HG03175 (cell line): Measurements from ENCODE around the gene ARAP1.
A peak's percentile ranks its signal among the peaks of the same experiment; 100 is the strongest.

Experiments used
- ATAC-seq: cut with Tn5 transposase; IDR thresholded peaks from one replicate; pipeline ENCODE4 v1.9.1; 2021; ENCODE audit warnings: mild to moderate bottlenecking, moderate library complexity; ENCODE audit not compliant: unreplicated experiment

Gene ARAP1

DNA sequence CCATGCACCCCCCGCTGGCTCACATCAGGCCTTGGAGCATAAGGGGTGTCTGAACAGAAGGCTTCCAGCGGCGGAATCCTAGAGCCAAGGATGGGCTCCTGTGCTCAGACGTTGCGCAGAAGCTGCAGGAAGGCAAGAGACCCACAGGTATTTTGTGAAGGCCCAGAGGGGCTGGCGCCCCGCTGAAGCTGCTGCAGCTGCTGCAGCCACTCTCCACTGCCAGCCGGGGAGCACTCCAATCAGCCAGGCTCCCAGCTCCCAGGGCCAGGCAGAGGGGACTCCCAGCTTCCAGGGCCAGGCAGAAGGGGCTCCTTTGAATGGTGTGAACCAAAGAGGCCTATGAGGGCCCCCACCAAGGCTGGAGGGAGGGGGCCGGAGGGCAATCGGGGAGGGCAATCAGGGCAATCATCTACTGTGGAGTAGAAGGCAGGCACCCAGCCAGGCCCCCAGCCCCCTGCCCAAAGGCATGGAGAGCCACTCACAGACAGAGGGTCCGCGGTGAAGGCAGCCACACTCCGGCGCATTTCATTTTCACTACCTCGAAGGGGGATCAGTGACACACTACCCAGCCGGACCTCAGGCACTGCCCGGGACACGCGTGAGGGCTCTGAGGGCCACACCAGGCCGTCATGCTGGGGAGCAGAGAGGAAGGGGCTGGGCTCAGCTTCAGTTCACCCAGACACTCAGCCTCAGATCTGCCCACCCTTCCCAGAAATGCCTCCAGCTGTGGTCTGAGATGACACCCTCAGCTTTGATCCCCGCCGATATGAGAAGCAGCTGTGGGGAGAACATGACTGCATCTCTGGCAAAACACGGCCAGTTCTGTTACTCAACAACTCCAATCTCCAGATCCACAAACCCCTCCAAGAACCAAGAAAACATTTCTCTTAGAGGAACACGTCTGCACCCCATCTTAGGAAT is 66.4 kb downstream of the ARAP1 start:
- ATAC-seq, result no peak

DNA sequence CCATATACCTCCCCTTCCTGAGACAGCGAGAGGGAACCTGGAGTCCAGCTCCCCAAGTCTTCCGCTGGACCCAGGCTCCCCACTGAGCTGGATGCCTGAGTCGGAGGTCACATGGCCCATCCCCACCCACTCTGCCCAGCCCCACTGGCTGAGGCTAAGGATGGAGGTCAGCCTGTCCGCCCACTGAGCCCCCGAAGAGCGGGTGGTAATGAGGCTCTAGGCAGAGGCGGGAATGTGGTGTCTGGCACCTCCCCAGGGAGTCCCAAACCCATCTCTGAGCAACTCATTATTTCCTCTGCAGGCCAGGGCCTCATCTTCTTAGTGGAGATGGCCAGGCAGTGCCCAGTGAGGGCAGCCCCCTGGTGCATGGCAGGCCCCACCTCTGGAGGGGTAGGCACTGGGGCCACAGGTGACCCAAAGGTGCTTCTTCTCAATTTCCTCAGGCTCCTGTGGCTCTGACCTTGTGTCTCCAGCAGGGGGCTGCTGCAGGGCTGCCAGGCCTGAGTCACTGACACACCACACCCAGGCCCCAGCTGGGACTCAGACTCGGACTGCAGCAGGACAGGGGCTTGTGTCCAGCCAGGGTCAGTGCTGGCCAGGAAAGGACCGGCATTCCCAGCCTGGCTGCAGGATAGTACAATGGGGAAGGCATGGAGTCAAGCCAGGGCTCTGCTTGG is 67.8 kb downstream of the ARAP1 start:
- peak; percentile 51 for ATAC-seq

DNA sequence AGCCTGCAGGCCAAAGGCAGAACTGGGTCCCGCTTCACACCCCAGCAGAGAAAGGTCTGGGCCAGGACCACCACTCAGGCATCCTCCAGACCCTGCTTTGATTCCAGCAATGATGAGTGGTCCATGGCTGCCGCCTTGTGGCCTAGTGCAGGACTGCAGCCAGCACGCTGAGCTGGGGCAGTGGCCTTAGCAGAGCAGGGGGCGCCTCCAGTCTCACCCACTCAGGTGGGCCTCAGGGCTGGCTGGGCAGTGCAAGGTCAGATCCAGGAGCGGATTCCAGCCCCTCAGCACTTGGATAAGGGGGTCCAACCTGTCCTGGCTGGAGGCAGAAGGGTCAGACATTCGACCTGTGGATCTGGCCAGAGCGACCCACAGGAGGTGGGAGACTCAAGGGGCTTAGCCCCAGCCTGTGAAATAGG is 68.4 kb downstream of the ARAP1 start:
- ATAC-seq, result no peak

DNA sequence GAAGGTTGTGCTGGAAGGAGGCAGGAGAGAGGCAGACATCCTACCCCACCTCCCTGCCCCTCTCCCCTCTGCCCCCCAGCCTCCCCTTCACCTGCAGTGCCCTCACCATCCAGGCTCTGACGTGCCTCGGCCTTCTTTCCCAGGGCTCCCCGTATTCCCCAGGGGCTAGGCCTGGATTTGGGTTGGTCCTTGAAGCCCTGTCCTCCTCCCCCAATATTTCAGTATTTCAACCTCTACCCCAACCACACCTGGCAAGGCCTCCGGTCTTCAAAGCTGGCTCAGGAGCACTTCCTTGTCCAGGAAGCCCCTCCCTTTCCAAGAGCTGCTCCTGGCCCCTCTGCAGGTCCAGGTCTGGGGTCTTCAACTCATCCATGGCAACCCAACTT is 69.4 kb downstream of the ARAP1 start:
- ATAC-seq, result no peak

DNA sequence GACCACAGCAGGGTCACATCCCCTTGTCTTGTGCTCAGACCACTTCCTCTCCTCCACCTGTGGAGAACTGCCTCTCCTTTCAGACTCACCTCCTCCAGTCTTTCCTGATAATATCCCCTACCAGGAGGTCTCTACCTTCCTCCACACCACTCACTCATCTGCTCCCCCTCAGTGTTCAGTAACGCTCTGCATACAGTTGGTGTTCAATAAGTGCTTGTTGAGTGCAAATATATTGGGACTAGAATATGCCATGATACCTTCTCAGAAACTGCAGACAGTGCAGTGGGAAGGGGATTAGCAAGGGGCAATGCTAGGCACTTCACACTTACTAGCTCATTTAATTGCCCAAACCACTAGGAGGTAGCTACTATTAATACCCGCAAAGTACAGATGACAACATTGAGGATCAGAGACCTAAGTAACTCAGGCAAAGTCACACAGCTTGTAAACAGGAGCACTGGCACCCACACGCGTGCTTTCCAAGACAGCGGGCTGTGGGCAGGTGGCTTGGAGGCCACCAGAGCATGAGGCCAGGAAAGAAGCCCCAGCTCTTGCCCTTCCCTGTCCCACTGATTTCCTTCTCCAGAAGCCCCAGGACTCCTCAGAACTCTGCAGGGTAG is 69.9 kb downstream of the ARAP1 start:
- no peak for ATAC-seq

DNA sequence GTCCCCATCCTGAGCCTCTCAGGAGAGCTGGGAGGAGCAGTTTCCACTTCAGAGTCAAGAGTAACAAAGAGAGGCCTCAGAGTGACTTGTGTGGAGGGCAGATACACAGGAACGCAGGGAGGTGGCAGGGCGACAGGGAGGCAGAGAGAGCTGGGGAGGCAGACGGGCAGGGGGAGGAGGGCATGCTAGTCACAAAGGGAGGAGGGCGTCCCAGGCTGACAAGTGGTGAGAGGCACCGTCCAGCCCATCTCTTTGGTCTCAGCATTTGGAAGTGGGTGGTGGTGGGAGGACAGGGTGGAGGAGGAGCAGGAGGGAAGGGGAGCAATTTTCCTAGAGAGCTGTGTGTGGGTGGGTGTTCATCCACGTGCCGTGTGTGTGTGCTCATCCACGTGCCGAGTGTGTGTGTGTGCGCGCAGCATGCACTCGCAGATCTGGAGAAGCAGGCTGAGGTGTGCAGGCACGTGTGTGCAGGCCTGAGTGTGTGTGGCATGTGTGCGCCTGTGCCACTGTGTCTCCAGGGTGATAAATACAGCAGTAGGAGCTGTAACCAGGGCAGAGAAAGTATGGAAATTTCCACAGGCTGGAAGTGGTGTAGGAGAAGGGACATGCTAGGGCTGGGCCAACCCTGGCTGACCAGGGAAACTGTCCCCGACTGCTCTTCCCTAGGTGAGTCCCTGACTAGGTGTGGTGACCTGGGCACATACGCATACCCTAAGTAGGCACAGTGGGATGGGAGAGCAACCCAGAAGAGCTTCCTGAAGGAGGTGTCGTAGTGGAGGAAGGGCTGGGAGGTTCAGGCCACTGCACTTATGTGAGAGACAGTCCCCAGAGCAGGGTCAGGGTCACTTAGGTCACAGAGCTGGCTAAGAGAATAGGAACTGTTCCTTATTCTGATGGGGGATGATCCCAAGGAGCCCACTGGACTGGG is 70.7 kb downstream of the ARAP1 start:
- ATAC-seq, result no peak

DNA sequence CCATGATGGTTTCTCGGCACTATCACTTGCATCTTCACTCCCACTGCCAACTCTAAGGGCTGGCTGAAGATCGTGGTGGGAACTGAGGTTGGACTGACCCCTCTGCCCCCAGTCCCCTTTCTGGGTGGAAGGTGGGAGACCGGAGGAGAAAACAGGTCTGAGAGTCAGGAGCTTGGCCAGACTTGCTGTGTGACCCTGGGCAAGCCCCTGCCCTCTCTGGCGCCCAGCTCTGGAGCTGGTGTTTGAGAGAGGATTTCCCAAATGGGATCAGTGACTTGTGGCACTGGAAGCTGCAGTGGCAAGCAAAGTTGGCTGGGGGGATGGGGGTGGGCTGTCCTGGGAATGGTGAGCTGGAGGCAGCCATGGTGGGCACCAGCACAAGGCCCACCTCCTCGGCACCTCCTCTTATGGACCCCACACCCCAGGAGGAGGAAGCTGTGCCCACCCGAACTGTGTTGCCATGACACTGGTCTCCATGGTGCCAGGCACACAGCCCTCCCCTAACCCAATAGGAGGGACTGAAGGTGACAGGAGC is 71.5 kb downstream of the ARAP1 start:
- ATAC-seq, result no peak

DNA sequence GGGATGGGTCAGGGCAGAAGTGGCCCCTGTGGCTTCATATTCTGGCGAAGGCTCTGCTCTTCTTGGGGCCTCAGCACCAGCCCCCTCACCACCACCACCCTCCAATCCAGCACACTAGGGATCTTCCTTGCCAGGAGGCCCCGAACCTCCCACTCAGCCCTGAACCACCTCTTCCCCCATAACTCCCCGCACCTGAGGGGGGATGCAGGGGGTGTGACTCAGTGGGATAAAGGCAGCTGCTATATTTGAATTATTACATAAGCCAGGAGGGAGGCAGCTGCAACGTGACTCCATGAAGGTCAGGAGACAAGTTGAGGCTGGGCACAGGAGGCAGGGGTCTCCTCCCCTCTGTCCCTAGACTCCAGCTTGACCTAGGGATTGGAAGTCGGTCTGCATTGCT is 72.3 kb downstream of the ARAP1 start:
- ATAC-seq, result no peak

DNA sequence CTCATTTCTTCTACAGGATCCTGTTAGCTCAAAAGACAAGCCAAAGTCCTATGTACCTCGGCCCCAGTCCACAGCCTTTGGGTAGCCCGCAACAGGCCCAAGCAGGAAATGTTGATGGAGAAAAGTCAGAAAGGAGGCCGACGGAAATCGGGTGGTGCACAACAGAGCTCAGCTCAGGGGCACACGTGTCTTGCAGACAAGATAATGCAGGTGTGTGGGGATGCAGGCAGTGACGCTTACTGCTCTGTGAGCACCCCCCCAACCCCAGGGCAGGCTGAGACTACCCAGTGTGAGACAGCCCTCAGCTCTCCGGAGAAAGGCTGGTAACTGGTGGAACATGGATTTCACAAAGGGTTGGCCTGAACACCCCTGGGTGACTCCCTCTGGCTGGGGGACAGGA is 73.7 kb downstream of the ARAP1 start:
- ATAC-seq, result no peak

DNA sequence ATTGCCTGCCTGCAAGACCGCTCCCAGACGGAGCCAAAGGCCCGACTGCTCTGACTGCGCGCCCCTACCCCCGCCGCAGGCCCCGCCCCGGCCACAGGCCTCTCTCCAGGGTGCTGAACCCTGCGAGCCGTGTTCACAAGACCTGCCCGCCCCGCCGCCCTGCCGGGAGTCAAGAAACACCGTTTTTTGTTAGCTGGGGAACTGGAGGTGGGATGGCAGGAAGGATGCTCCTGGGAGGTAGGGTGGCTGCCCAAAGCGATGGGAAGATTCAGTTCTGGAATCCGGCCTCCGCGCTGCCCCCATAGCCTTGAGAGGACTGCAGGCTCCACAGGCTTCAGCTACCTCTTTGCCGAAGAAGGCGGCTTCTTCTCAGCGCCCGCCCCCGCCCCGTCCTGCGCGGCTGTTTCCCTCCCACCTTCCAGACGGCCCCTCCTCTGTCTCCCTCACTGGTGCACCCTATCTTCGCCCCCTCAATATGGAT is 75.3 kb downstream of the ARAP1 start:
- no peak for ATAC-seq

DNA sequence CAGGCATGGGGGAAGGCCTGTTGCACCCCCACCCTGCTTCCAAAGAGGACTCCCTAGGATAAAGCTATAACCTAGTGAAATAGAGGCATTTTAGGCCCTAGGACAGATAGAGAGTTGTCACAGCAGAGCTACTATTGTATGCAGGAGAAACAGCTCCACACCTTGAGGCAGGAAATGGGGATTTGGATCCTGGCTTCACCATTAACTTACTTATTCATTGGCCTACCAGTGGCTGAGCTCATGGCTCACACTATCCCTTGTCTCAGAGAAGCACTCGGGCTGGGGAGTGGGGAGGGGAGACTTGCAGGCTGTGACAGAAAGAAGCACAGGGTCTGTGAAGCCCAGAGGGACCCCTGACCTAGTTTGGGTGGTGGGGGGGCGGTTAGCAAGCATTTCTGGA is 77.0 kb downstream of the ARAP1 start:
- ATAC-seq, result no peak

DNA sequence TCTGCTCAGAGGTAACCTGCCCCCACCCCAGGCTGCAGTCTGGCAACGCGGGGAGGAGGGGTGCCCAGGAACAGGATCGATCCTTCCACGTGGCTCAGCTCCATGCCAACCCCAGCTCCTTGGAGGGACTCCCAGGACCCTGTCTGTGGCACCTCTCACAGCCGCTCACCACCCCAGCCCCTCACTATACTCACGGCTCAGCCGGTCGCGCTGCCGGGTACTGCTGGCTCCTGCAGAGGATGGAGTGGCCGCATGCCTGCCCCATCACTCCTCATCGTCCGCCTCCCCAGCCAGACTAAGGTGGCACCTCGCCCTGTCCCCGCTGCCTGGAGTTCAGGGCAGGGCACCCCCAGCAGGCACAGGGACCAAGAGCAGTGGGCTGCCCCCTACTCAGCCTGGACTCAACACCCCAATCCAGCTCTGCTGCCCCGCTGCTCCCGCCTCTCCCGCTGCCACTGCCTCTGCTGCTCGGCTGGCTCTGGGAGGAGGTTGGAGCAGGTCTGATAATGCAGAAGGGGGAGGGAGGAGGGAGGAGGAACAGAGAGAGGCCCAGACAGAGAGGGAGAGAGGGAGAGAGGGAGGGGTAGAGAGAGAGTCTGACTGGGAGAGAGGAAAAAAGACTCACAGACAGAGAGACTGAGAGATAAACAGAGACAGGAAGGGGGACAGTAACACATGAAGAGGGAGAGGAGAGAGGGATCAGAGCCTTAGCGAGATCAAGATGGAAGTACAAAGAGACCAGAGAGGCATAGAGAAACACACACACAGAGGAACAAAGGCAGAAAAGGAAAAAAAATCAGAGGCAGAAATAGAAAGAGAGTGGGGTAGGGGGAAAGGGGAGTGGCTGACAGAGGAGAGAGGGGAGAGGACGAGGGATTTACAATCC is 78.0 kb downstream of the ARAP1 start, which contains the start of gene PDE2A:
PDE2A (minus strand) TSS at position 480 of the 886 bp plus-strand sequence; CDS start at position 265, 215 bp downstream.
- no peak for ATAC-seq

DNA sequence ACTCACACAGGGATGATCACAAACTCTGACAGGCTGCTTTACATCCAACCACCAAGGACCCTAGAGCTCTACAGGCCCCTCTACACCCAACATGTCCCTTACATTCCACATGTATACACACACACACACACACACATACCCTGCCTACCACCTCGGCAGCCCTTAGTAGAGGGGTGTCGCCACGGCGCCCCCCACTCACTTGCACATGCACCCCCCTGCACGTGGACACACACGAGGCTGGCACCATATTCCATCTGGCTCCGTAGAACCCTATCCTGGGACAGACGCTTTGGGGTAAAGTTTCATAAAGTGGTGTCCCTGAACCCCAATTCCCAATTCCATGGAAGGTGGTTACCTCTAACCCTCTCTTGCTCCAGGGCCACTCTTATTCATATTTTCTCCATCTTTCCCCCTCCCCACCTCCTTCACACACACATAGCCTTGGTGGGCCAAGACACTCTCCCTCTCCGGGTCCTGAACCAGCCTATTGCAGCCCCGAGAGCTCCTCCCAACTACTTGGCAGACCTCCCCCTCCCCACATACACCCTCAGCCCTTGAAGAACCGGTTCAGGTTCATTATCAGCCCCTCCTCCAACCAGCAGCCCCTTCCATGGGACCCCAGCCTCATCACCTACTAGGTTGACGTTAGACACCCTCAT is 78.8 kb downstream of the ARAP1 start:
- no peak for ATAC-seq

DNA sequence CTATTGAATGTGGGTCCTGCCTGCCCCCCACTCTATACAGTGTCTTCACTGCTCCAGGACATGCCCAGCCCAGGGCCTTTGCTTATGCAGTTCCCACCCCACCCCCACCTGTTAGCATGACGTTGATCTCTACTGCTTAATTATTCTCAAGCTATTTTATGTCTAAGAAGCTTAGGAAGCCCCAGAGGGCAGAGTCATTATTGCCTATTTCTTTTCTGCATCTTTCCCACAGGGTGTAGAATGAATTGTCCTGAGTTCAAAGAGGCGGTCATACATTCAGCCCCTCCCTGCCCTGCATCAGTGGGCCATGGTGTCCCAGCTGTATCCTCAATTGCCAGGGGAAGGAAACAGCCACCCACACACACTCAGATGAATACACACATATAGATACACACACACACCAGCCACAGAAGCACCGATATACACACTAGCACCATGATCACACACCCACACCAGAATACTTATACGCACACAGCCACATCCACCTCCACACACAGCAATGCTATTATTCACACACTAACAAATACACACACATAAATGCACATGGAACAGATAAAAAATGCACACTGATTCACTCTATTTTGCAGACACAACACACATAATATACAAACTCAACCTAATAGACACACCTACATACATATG is 79.5 kb downstream of the ARAP1 start:
- ATAC-seq, result no peak

DNA sequence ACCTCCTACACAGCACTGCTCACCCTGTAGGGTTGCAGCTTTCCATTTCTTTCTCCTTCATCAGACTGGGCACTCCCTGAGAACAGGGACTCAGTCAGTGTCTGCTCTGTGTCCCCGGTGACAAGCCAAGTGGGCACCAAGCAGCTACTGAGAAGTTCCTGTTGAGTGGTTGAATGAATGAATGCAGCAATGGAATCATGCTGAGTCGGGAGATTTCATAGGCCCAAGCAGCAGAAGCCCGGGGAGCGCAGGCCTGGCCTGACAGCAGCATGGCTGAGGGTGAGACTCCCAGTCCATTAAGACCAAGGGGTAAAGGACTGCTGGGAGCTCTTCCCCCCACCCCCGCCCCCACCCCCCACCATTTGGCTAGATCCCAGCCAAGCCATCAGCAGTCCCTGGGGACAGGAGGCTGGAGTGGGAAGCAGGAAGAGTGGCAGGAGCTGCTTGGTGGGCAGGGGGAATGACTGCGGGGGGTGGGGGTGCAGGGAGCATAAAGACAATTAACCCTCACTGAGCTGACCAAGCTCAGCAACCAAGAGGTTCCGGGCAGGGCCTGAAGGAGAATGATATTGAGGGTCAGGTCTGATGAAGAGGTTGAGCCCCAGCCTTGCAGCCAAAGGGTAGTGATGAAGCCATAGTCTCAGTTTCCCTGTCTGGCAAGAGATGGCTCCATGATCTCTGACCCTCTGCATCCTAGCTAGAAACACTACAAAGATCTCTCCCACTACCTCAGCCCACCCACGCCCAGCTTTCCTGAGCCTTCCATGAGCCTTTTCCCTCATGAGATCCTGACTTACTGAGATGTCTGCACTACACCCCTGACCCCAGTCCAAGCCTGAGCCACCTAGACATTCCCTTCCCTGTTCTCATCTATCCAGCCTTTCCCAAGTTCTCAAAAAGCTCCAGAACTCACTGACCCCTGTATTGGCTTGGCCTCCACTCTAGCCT is 80.8 kb downstream of the ARAP1 start:
- no peak for ATAC-seq

DNA sequence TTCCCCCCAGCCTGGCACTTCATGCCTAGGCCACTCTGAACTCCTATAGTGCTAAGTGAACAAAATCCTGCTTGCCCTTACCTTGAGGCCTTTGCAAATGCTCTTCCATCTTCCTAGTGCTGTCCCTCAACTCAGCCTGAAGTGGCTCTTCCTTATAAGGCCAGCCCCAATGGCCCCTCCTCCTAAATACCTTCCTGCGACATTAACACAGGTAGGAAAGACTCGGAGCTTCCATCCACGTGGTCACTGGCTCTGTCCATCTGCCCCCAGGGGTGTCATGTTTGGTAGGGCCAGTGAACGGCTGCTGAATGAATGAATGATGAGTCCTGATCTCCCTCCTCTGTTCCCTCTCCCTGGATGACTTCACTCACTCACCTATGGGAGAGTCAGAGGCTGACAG is 82.2 kb downstream of the ARAP1 start:
- no peak for ATAC-seq

DNA sequence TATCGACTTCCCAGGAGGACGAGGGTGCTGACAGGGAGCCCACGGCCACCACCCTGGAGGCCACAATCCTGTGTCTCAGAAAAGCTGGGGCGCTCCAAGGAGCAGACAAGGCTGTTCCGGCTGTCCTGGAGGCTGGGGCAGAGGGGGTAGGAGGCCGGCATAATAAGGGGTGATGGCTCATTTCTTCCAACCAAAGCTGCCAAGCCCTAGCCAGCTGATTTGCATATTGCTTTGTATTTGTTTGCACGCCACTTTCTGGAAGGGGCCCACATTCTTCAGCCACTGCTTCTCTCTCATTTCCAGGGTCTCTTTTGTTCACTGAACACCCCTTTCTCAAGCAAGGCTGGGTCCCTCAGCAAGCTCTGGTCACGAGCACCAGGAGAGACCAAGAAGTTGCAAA is 82.7 kb downstream of the ARAP1 start:
- no peak for ATAC-seq
